DOHH2 (cell line): Measurements from ENCODE around the gene HIPK1.

Experiments used
- H3F3A ChIP-seq: fragments of 200-600 bp; sonication (generic), shearing (Covaris generic); 2 replicates; pipeline ENCODE4 v1.6.0; 2016; ENCODE audit warnings: antibody characterized with exemption, mild to moderate bottlenecking; ENCODE audit not compliant: control insufficient read depth, insufficient read depth
- H3K27ac ChIP-seq: fragments of 200-600 bp; sonication (generic); 2 replicates; pipeline ENCODE4 v1.5.1; 2014; ENCODE audit warnings: low read depth, mild to moderate bottlenecking, low read length, moderate library complexity
- H3K27me3 ChIP-seq: fragments of 200-600 bp; sonication (generic); 2 replicates; pipeline ENCODE4 v1.6.1; 2014; ENCODE audit warnings: mild to moderate bottlenecking, low read length, mixed read lengths; ENCODE audit not compliant: control insufficient read depth
- H3K36me3 ChIP-seq: fragments of 200-600 bp; sonication (generic); 2 replicates; pipeline ENCODE4 v1.6.1; 2014; ENCODE audit warnings: mild to moderate bottlenecking, low read length, moderate library complexity, mixed read lengths; ENCODE audit not compliant: control insufficient read depth
- H3K4me1 ChIP-seq: fragments of 200-600 bp; sonication (generic); 2 replicates; pipeline ENCODE4 v1.6.1; 2014; ENCODE audit warnings: mild to moderate bottlenecking, low read length, mixed read lengths; ENCODE audit not compliant: control insufficient read depth
- H3K4me2 ChIP-seq: fragments of 200-600 bp; sonication (generic); 2 replicates; pipeline ENCODE4 v1.6.0; 2014; ENCODE audit warnings: mild to moderate bottlenecking, low read length, moderate library complexity
- H3K4me3 ChIP-seq: fragments of 200-600 bp; sonication (generic); 2 replicates; pipeline ENCODE4 v1.5.1; 2014; ENCODE audit warnings: mild to moderate bottlenecking, low read length, mixed read lengths
- H3K79me2 ChIP-seq: fragments of 200-600 bp; sonication (generic); 2 replicates; pipeline ENCODE4 v1.6.1; 2014; ENCODE audit warnings: mild to moderate bottlenecking, low read length, mixed read lengths; ENCODE audit not compliant: control insufficient read depth
- H3K9me2 ChIP-seq: fragments of 200-600 bp; sonication (generic); replicated peaks from 2 replicates; pipeline ENCODE4 v1.6.1; 2014; ENCODE audit warnings: mild to moderate bottlenecking, low read length, mixed read lengths; ENCODE audit not compliant: control insufficient read depth
- H3K9me3 ChIP-seq: fragments of 200-600 bp; sonication (generic); 2 replicates; pipeline ENCODE4 v1.6.1; 2014; ENCODE audit warnings: antibody characterized with exemption, low read length, mixed read lengths; ENCODE audit not compliant: control insufficient read depth, insufficient read depth
- H4K20me1 ChIP-seq: fragments of 200-600 bp; sonication (generic); 2 replicates; pipeline ENCODE4 v1.6.0; 2014; ENCODE audit warnings: low read depth, mild to moderate bottlenecking, antibody characterized with exemption, low read length, moderate library complexity; ENCODE audit not compliant: control insufficient read depth, insufficient read depth
- EZH2phosphoT487 ChIP-seq: fragments of 200-600 bp; sonication (generic); IDR thresholded peaks from 2 replicates; pipeline ENCODE4 v1.6.1; 2017; ENCODE audit warnings: borderline replicate concordance, mild to moderate bottlenecking, antibody characterized with exemption, low read length, moderate library complexity, mixed read lengths
- TF ChIP-seq, protein P1 (sequence below): fragments of 200-600 bp; sonication (generic); IDR thresholded peaks from one replicate; pipeline ENCODE4 v1.5.1; 2014; ENCODE audit warnings: antibody characterized with exemption, mild to moderate bottlenecking, low read depth, low read length; ENCODE audit not compliant: poor library complexity, severe bottlenecking

Gene HIPK1

DNA sequence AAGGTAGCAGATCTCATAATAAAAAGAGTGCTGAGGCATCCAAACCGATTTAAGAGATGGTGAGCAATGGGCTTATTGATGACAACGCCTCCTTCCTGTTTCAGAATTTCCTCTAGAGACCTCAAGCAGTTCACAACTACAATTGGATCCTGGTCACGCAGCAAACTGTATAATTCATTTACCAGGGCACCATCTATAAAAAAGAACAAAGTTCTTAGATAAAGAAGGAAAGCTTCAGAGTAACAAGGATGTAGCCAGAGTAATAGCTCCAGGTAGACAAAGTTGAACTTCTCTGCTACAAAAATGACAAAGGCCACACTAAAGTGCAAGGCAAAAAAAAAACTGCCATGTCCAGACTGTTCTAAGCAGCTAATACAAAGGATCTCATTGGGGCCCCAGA is 27.9 kb upstream of the HIPK1 start:
- H3K27me3 ChIP-seq, result no peaks in the 10 kb centered on the region
- no peaks in the 10 kb centered on the region for H4K20me1 ChIP-seq
- no peak overlapping the region for H3K27ac ChIP-seq
- no peak overlapping the region for H3K4me3 ChIP-seq
- no peaks in the 10 kb centered on the region for H3K9me3 ChIP-seq
- H3K36me3 ChIP-seq, result peaks cover 75% of the 10 kb centered on the region
- no peak overlapping the region for H3K4me2 ChIP-seq
- H3F3A ChIP-seq, result no peaks in the 10 kb centered on the region
- no peaks in the 10 kb centered on the region for H3K9me2 ChIP-seq
- peaks cover 18% of the 10 kb centered on the region for H3K4me1 ChIP-seq
- H3K79me2 ChIP-seq, result peaks cover 47% of the 10 kb centered on the region
- no peak for TF ChIP-seq EZH2phosphoT487
- TF ChIP-seq, protein P1, sequence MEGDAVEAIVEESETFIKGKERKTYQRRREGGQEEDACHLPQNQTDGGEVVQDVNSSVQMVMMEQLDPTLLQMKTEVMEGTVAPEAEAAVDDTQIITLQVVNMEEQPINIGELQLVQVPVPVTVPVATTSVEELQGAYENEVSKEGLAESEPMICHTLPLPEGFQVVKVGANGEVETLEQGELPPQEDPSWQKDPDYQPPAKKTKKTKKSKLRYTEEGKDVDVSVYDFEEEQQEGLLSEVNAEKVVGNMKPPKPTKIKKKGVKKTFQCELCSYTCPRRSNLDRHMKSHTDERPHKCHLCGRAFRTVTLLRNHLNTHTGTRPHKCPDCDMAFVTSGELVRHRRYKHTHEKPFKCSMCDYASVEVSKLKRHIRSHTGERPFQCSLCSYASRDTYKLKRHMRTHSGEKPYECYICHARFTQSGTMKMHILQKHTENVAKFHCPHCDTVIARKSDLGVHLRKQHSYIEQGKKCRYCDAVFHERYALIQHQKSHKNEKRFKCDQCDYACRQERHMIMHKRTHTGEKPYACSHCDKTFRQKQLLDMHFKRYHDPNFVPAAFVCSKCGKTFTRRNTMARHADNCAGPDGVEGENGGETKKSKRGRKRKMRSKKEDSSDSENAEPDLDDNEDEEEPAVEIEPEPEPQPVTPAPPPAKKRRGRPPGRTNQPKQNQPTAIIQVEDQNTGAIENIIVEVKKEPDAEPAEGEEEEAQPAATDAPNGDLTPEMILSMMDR, result no peak

DNA sequence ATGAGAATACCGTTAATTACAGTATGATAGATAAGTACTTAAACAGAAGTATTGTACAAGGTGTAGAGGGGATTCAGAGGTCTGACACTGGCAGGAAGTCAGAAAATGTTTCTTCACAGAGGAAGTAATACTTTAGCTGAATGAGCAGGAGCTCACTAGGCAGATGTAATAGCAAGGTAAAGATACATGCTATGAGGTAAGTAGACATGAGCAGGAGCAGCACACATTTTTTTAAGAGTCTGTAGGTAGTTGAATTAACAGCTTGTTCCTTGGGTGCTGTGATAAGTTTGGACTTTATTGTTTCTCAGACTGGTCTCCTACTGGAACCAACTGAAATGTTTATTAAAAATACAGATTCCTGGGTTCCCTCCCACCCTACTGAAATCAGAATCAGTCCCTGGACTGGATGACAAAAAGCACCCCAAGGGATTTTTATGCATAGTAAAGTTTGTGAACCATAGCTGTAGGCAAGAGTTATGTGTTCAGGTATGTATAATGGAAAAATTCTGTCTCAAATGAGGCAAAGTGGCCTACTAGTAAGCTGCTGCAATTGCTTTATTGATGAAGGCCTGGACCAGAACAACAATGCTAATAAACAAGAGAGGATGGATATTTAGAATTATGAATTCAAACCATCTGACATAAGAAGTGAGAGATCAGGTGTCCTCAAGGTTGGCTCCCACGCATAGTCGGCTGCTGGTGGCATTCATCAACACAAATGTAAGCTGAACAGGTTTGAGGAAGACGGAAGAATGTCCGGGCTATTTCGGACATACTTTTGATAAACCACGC is 25.4 kb upstream of the HIPK1 start:
- Histone ChIP-seq H3K27me3 (no peaks in the 10 kb centered on the region), H3K4me2 (peak overlapping the region; percentile 58), H4K20me1 (no peaks in the 10 kb centered on the region), H3K4me1 (peaks cover 26% of the 10 kb centered on the region), H3F3A (no peaks in the 10 kb centered on the region), H3K9me2 (no peaks in the 10 kb centered on the region), H3K79me2 (peaks cover 64% of the 10 kb centered on the region), H3K27ac (peak overlapping the region; percentile 67), H3K9me3 (no peaks in the 10 kb centered on the region), H3K36me3 (peaks cover 72% of the 10 kb centered on the region), H3K4me3 (peak overlapping the region; percentile 82)
- TF ChIP-seq, protein P1, result no peak
- no peak for TF ChIP-seq EZH2phosphoT487

DNA sequence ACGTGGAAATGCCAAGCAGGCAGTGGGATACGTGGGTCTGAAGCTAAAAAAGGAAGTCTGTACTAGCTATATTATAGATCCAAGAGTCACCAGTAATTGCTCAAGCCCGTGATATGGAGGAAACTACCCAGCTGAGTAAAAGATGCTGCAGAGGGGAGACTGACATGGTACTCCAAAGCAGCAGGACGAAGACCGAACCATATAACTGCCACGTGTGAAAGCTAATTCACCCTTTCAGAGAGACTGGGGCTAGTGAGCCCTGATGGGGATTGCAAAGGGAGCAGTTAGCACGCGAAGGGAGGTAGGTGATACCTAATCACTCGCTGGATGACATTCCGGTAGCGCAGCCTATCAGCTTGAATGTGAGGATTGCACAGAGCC is 24.8 kb upstream of the HIPK1 start:
- no peaks in the 10 kb centered on the region for H3K9me3 ChIP-seq
- H3K27me3 ChIP-seq, result no peaks in the 10 kb centered on the region
- TF ChIP-seq, protein P1, result no peak
- no peak for TF ChIP-seq EZH2phosphoT487
- H3K4me3 ChIP-seq, result peak overlapping the region; percentile 82
- peak overlapping the region; percentile 67 for H3K27ac ChIP-seq
- peaks cover 71% of the 10 kb centered on the region for H3K36me3 ChIP-seq
- no peaks in the 10 kb centered on the region for H4K20me1 ChIP-seq
- peak overlapping the region; percentile 58 for H3K4me2 ChIP-seq
- peaks cover 64% of the 10 kb centered on the region for H3K79me2 ChIP-seq
- H3K9me2 ChIP-seq, result no peaks in the 10 kb centered on the region
- H3K4me1 ChIP-seq, result peaks cover 26% of the 10 kb centered on the region
- H3F3A ChIP-seq, result no peaks in the 10 kb centered on the region
